GM12878 (cell line): ENCODE measurements around the gene GLMP.

Experiments
- CBFB ChIP-seq: IDR thresholded peaks from 2 replicates; pipeline ENCODE4 v1.6.1; 2016; ENCODE audit warnings: antibody characterized with exemption, low read depth
- CBX3 ChIP-seq: fragments of 200-600 bp; sonication (generic); IDR thresholded peaks from 2 replicates; pipeline ENCODE4 v1.6.1; 2016; ENCODE audit warnings: low read depth, borderline replicate concordance
- CTCF ChIP-seq, 3 experiments: IDR thresholded peaks in 2 of 3; conservative IDR thresholded peaks in 1 of 3; 2 replicates each; pipeline ENCODE4 v1.5.1; 2011; ENCODE audit warnings: low read depth in 3 of 3, low read length in 3 of 3, mild to moderate bottlenecking in 3 of 3, control low read depth in 2 of 3, moderate library complexity in 2 of 3, inconsistent platforms in 1 of 3, mixed read lengths in 1 of 3; ENCODE audit not compliant: control insufficient read depth in 2 of 3, insufficient read depth in 1 of 3; ENCODE audit errors: extremely low read depth in 1 of 3
- FOXK2 ChIP-seq: fragments of 450-650 bp; IDR thresholded peaks from 2 replicates; pipeline ENCODE4 v1.6.1; 2017; ENCODE audit warnings: mild to moderate bottlenecking, moderate library complexity
- HCFC1 ChIP-seq: fragments of 150-350 bp; IDR thresholded peaks from 2 replicates; pipeline ENCODE4 v1.6.1; 2014; ENCODE audit warnings: low read length
- POLR2A ChIP-seq: IDR thresholded peaks from 2 replicates; pipeline ENCODE4 v1.6.1; 2011; ENCODE audit warnings: low read depth, mild to moderate bottlenecking, low read length
- RELA ChIP-seq: fragments of 450-650 bp; IDR thresholded peaks from 2 replicates; pipeline ENCODE4 v1.8.0; 2014; ENCODE audit warnings: borderline replicate concordance; ENCODE audit not compliant: partially characterized antibody
- SP1 ChIP-seq: IDR thresholded peaks from one replicate; pipeline ENCODE4 v1.6.1; 2011; ENCODE audit warnings: low read depth, low read length
- TCF3 ChIP-seq: IDR thresholded peaks from 2 replicates; pipeline ENCODE4 v1.6.1; 2012; ENCODE audit warnings: low read depth, mild to moderate bottlenecking, low read length, borderline replicate concordance; ENCODE audit not compliant: insufficient read depth
- YY1 ChIP-seq: IDR thresholded peaks from 2 replicates; pipeline ENCODE4 v1.6.1; 2011; ENCODE audit warnings: low read depth, mild to moderate bottlenecking, low read length

- TF ChIP-seq HCFC1 (no peak), SP1 (no peak), YY1 (no peak), TCF3 (no peak), FOXK2 (no peak), CBFB (no peak), POLR2A (no peak), CBX3 (no peak), RELA (no peak), CTCF (IDR thresholded peaks at IDR 0.05 in 2 of 3, conservative IDR thresholded peaks at IDR 0.05 in 1 of 3; ENCODE audit: control insufficient read depth in 2 of 3, extremely low read depth in 1 of 3, insufficient read depth in 1 of 3, low read depth in 3 of 3, low read length in 3 of 3) (no peak)
Measured at GRCh38 chr1:156303241-156303640, 7.8 kb upstream of the GLMP start.
